ENCODE data around the gene SMAGP.
"Not testable (repeated sequence)": the region's sequence is repeated elsewhere in the genome, so short reads cannot be mapped to it uniquely, and the experiment has no call there.

SMAGP gene

GRCh38 chr12:51270067-51270950, at the start of gene SMAGP:
SMAGP (minus strand) TSS chr12:51270415; CDS start chr12:51269278, 1,137 bp downstream.
- no peak for DNase-seq

- DNase-seq, result no peak
These were observed 48.8 kb upstream of the SMAGP start for GRCh38 chr12:51318846-51319599.

- DNase-seq, result not testable (repeated sequence)
These were observed 48.0 kb upstream of the SMAGP start for GRCh38 chr12:51318057-51318806.

- no peak for DNase-seq
These were observed 41.2 kb upstream of the SMAGP start for GRCh38 chr12:51311389-51311788.

GRCh38 chr12:51307655-51308593, 37.7 kb upstream of the SMAGP start:
- DNase-seq, result no peak

GRCh38 chr12:51306507-51306906, 36.3 kb upstream of the SMAGP start:
- no peak for DNase-seq

- not testable (repeated sequence) for DNase-seq
These were observed 30.6 kb upstream of the SMAGP start for GRCh38 chr12:51300768-51301167.

- DNase-seq, result no peak
These were observed 25.4 kb upstream of the SMAGP start for GRCh38 chr12:51295651-51296050.

GRCh38 chr12:51294097-51294496, 23.9 kb upstream of the SMAGP start:
- not testable (repeated sequence) for DNase-seq

- DNase-seq, result no peak
These were observed 23.5 kb upstream of the SMAGP start for GRCh38 chr12:51293696-51294095.

GRCh38 chr12:51291603-51292513, 21.6 kb upstream of the SMAGP start:
- DNase-seq, result not testable (repeated sequence)

GRCh38 chr12:51285843-51286242, 15.6 kb upstream of the SMAGP start:
- no peak for DNase-seq

GRCh38 chr12:51281202-51281924, 11.1 kb upstream of the SMAGP start:
- DNase-seq, result no peak

GRCh38 chr12:51275088-51275487, 4.9 kb upstream of the SMAGP start:
- DNase-seq, result no peak

GRCh38 chr12:51272810-51273209, 2.6 kb upstream of the SMAGP start:
- not testable (repeated sequence) for DNase-seq

- DNase-seq, result no peak
These were observed 820 bp upstream of the SMAGP start for GRCh38 chr12:51270951-51271518.

GRCh38 chr12:51269174-51270066, 795 bp downstream of the SMAGP start:
- no peak for DNase-seq

GRCh38 chr12:51265024-51265423, 5.2 kb downstream of the SMAGP start:
- no peak for DNase-seq

- DNase-seq, result no peak
These were observed 5.9 kb downstream of the SMAGP start for GRCh38 chr12:51264297-51264696.
